Prostate gland (tissue), 2 donors: ENCODE results near the gene ABHD17C.

Source experiments
- POLR2A ChIP-seq: fragments of 450-650 bp; IDR thresholded peaks from one replicate; pipeline ENCODE4 v1.6.1; 2016; ENCODE audit warnings: antibody characterized with exemption, mild to moderate bottlenecking
- TF ChIP-seq, protein P1 (sequence below), 4 experiments: fragments of 200-600 bp in 2 of 4; fragments of 450-650 bp in 2 of 4; sonication (generic) in 2 of 4; IDR thresholded peaks; 1 replicate in 3 of 4; 2 replicates in 1 of 4; pipeline ENCODE4 v1.5.1; 2016 to 2019; ENCODE audit warnings: antibody characterized with exemption in 4 of 4, mild to moderate bottlenecking in 2 of 4, moderate library complexity in 2 of 4

DNA sequence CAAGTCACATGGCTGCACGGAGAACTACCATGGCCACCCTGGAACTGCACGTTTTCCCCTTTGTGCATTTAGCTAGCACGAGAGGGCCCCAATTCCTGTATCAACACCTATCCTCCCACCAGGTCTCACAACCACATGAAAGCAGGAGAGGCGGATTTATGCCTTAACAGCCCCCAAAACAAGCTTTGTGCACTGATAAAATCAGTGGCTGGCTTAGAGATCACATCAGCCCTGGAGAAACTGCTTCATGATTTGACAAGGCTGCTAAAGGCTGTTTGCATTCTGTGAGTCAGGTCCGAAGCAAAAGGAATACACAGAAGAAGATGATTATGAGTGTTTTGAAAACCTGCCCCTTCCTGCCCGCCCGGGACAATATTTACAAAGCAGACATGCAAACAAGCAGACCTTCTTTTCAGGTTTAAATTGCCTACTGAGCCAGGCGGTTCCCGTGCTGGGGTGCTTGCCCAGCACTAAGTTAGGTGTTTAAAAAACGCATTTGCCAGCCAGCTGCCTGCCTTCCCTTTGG, 109.9 kb downstream of the ABHD17C start:
- TF ChIP-seq, protein P1, sequence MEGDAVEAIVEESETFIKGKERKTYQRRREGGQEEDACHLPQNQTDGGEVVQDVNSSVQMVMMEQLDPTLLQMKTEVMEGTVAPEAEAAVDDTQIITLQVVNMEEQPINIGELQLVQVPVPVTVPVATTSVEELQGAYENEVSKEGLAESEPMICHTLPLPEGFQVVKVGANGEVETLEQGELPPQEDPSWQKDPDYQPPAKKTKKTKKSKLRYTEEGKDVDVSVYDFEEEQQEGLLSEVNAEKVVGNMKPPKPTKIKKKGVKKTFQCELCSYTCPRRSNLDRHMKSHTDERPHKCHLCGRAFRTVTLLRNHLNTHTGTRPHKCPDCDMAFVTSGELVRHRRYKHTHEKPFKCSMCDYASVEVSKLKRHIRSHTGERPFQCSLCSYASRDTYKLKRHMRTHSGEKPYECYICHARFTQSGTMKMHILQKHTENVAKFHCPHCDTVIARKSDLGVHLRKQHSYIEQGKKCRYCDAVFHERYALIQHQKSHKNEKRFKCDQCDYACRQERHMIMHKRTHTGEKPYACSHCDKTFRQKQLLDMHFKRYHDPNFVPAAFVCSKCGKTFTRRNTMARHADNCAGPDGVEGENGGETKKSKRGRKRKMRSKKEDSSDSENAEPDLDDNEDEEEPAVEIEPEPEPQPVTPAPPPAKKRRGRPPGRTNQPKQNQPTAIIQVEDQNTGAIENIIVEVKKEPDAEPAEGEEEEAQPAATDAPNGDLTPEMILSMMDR (IDR thresholded peaks at IDR 0.05): no peak
- TF ChIP-seq POLR2A: no peak
